OCI-LY3 (cell line): ENCODE measurements around the gene HIPK2.

ENCODE experiments used
- H2AFZ ChIP-seq: fragments of 200-600, 300-600 bp; shearing (Covaris generic); 2 replicates; pipeline ENCODE4 v1.6.0; 2014; ENCODE audit warnings: antibody characterized with exemption, low read depth, low read length
- H3K27ac ChIP-seq: fragments of 200-600, 300-600 bp; sonication (generic); 2 replicates; pipeline ENCODE4 v1.5.1; 2014; ENCODE audit warnings: mild to moderate bottlenecking, low read length, moderate library complexity, mixed read lengths
- H3K27me3 ChIP-seq: fragments of 200-600, 300-600 bp; sonication (generic); 2 replicates; pipeline ENCODE4 v1.6.1; 2014; ENCODE audit warnings: low read depth, low read length, mixed read lengths
- H3K36me3 ChIP-seq: fragments of 200-600, 300-600 bp; sonication (generic); replicated peaks from 2 replicates; pipeline ENCODE3; 2014; ENCODE audit warnings: low read depth, low read length, mixed read lengths
- H3K4me1 ChIP-seq: fragments of 300-600, 200-600 bp; sonication (generic); 2 replicates; pipeline ENCODE4 v1.6.1; 2014; ENCODE audit warnings: low read length, mixed read lengths
- H3K4me2 ChIP-seq: fragments of 200-600, 300-600 bp; sonication (generic); 2 replicates; pipeline ENCODE4 v1.6.1; 2014; ENCODE audit warnings: low read length, mixed read lengths
- H3K4me3 ChIP-seq: fragments of 300-600, 200-600 bp; sonication (generic); 2 replicates; pipeline ENCODE4 v1.5.1; 2014; ENCODE audit warnings: antibody characterized with exemption, mild to moderate bottlenecking, low read length, moderate library complexity
- H3K79me2 ChIP-seq: fragments of 300-600, 200-600 bp; shearing (Covaris generic); 2 replicates; pipeline ENCODE4 v1.6.1; 2014; ENCODE audit warnings: mild to moderate bottlenecking, low read length, mixed read lengths
- H3K9ac ChIP-seq: fragments of 300-600, 200-600 bp; shearing (Covaris generic); 2 replicates; pipeline ENCODE4 v1.6.0; 2014; ENCODE audit warnings: mild to moderate bottlenecking, low read length, moderate library complexity
- H3K9me3 ChIP-seq: fragments of 200-600, 300-600 bp; shearing (Covaris generic); 2 replicates; pipeline ENCODE4 v1.6.1; 2014; ENCODE audit warnings: low read length, mixed read lengths; ENCODE audit not compliant: insufficient read depth
- H4K20me1 ChIP-seq: fragments of 200-600, 300-600 bp; sonication (generic); 2 replicates; pipeline ENCODE4 v1.6.1; 2016; ENCODE audit warnings: low read length, mixed read lengths; ENCODE audit not compliant: insufficient read depth
- EZH2phosphoT487 ChIP-seq: fragments of 200-600 bp; shearing (Covaris generic); IDR thresholded peaks from 2 replicates; pipeline ENCODE4 v1.6.1; 2018; ENCODE audit warnings: antibody characterized with exemption, mixed run types, low read depth
- TF ChIP-seq, protein P1 (sequence below): fragments of 200-600, 300-600 bp; sonication (generic); IDR thresholded peaks from 2 replicates; pipeline ENCODE4 v1.5.1; 2014; ENCODE audit warnings: antibody characterized with exemption, low read length, low read depth

The HIPK2 gene

DNA sequence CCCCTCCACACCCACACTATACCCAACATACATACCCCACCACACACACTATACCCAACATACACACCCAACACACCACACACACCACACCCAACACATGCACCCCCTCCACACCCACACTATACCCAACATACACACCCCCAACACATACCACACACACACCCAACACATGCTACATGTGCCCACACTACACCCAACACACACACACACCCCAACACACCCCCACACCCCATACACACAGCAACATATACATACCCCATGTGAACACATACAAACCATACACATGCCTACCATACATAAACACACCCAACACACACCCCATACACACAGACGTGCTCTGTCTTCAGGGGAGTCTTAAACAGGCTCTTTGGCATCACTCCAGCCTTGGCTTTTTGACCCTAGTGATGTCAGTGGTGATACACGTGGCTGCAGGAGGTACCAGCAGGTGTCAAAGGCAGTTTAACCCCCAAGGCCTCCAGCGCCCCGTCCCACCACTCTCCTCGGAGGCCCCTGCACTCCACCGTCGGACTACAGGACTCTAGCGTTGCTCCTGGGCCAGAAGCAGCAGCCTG is 73.4 kb downstream of the HIPK2 start:
- peaks cover 3% of the 10 kb centered on the region; the same call in 1 of the 2 replicates for H3K27me3 ChIP-seq

GRCh38 chr7:139703487-139704307 is 74.1 kb downstream of the HIPK2 start:
- Histone ChIP-seq H3K27me3 (peaks cover 3% of the 10 kb centered on the region; the same call in 1 of the 2 replicates), H3K36me3 (no peaks in the 10 kb centered on the region), H3K27ac (no peak overlapping the region), H3K4me2 (no peak overlapping the region), H3K4me3 (no peak overlapping the region), H3K4me1 (no peaks in the 10 kb centered on the region), H3K9me3 (no peaks in the 10 kb centered on the region), H2AFZ (no peak overlapping the region), H3K79me2 (no peaks in the 10 kb centered on the region), H4K20me1 (no peaks in the 10 kb centered on the region), H3K9ac (no peak overlapping the region)
- no peak for TF ChIP-seq EZH2phosphoT487
- TF ChIP-seq, protein P1, sequence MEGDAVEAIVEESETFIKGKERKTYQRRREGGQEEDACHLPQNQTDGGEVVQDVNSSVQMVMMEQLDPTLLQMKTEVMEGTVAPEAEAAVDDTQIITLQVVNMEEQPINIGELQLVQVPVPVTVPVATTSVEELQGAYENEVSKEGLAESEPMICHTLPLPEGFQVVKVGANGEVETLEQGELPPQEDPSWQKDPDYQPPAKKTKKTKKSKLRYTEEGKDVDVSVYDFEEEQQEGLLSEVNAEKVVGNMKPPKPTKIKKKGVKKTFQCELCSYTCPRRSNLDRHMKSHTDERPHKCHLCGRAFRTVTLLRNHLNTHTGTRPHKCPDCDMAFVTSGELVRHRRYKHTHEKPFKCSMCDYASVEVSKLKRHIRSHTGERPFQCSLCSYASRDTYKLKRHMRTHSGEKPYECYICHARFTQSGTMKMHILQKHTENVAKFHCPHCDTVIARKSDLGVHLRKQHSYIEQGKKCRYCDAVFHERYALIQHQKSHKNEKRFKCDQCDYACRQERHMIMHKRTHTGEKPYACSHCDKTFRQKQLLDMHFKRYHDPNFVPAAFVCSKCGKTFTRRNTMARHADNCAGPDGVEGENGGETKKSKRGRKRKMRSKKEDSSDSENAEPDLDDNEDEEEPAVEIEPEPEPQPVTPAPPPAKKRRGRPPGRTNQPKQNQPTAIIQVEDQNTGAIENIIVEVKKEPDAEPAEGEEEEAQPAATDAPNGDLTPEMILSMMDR: no peak

More for the DNA sequence above, 73.4 kb downstream of the HIPK2 start:
- Histone ChIP-seq H3K9ac (no peak overlapping the region), H3K9me3 (no peaks in the 10 kb centered on the region), H3K4me3 (no peak overlapping the region), H2AFZ (no peak overlapping the region), H3K27ac (no peak overlapping the region), H3K4me2 (no peak overlapping the region), H3K4me1 (no peaks in the 10 kb centered on the region), H4K20me1 (no peaks in the 10 kb centered on the region), H3K36me3 (no peaks in the 10 kb centered on the region), H3K79me2 (no peaks in the 10 kb centered on the region)
- no peak for TF ChIP-seq EZH2phosphoT487
- TF ChIP-seq, protein P1: no peak

GRCh38 chr7:139702811-139703486 is 74.8 kb downstream of the HIPK2 start:
- Histone ChIP-seq H4K20me1 (no peaks in the 10 kb centered on the region), H3K36me3 (no peaks in the 10 kb centered on the region), H3K27ac (no peak overlapping the region), H3K4me2 (no peak overlapping the region), H3K4me1 (no peaks in the 10 kb centered on the region), H2AFZ (no peak overlapping the region), H3K79me2 (no peaks in the 10 kb centered on the region), H3K9ac (no peak overlapping the region), H3K4me3 (no peak overlapping the region), H3K9me3 (no peaks in the 10 kb centered on the region), H3K27me3 (peaks cover 3% of the 10 kb centered on the region; the same call in 1 of the 2 replicates)
- TF ChIP-seq, protein P1: no peak

DNA sequence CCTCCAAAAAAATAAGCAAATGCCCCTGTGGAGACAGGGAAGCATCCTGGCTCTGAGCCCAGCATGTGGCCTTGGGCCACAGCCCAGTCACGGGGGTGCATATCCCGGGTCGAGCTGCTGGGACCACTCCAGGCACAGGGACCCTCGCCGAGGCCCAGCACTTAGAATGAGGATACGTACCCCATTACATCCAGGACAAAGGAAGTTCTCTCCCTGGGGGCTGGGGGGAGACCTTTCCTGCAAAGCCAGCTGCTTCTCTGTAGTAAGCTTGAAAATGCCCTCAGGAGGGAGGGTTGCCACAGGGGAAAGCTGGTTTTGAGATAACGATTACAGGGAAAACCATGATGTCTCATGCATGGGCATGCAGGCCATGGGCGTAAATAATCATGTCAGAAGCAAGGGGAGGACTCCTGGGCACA is 75.5 kb downstream of the HIPK2 start:
- no peak overlapping the region for H2AFZ ChIP-seq
- H3K9me3 ChIP-seq: no peaks in the 10 kb centered on the region
- no peak overlapping the region for H3K4me3 ChIP-seq
- no peaks in the 10 kb centered on the region for H3K4me1 ChIP-seq
- H3K27ac ChIP-seq: no peak overlapping the region
- H3K9ac ChIP-seq: no peak overlapping the region
- H3K36me3 ChIP-seq: no peaks in the 10 kb centered on the region
- no peak for TF ChIP-seq EZH2phosphoT487
- TF ChIP-seq, protein P1: no peak
- no peaks in the 10 kb centered on the region for H3K79me2 ChIP-seq
- H4K20me1 ChIP-seq: no peaks in the 10 kb centered on the region
- no peak overlapping the region for H3K4me2 ChIP-seq
- H3K27me3 ChIP-seq: peaks cover 3% of the 10 kb centered on the region; the same call in 1 of the 2 replicates
